DOHH2 (cell line): ENCODE measurements around the gene NUBP2.

Source experiments
- EZH2phosphoT487 ChIP-seq: fragments of 200-600 bp; sonication (generic); IDR thresholded peaks from 2 replicates; pipeline ENCODE4 v1.6.1; 2017; ENCODE audit warnings: borderline replicate concordance, mild to moderate bottlenecking, antibody characterized with exemption, low read length, moderate library complexity, mixed read lengths
- TF ChIP-seq, protein P1 (sequence below): fragments of 200-600 bp; sonication (generic); IDR thresholded peaks from one replicate; pipeline ENCODE4 v1.5.1; 2014; ENCODE audit warnings: antibody characterized with exemption, mild to moderate bottlenecking, low read depth, low read length; ENCODE audit not compliant: poor library complexity, severe bottlenecking

DNA sequence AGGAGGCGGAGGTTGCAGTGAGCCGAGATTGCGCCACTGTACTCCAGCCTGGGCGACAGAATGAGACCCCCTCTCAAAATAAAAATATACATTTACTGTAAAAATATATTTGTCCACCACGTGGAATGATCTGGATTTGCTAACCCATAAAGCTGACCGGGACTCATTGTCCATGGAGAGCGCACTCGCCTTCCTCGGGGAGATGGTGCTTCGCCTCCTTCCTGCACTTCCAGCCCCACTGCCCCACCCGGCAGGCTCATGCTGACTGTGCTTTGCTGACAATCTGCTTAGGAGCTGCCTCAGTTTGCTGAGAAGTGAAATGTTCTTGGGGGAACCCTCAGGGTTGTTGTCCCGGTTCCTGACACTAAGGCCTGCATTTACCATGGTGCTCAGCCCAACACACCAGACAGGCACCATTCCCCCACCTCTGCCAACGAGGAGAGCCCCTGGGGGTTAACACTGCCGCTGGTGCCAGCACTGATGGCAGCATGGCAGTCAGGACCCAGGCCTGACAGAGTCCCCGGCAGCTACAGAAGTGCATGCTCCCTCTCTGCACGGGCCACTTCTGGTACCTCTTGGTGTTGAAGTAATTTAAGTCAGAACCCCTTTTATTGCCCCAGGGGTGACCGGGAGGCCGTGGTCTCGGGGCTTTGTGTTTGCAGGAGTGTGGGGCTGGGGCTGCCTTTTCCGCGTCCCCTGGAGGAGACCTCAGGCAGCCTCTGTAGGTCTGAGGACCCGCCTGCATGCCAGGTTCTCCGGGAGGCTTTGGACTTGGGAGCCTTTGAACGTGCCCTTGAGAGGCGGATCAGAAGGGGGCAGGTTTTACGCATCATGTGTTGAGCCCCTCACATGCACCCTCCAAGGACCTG, 2.5 kb downstream of the NUBP2 start:
- TF ChIP-seq, protein P1, sequence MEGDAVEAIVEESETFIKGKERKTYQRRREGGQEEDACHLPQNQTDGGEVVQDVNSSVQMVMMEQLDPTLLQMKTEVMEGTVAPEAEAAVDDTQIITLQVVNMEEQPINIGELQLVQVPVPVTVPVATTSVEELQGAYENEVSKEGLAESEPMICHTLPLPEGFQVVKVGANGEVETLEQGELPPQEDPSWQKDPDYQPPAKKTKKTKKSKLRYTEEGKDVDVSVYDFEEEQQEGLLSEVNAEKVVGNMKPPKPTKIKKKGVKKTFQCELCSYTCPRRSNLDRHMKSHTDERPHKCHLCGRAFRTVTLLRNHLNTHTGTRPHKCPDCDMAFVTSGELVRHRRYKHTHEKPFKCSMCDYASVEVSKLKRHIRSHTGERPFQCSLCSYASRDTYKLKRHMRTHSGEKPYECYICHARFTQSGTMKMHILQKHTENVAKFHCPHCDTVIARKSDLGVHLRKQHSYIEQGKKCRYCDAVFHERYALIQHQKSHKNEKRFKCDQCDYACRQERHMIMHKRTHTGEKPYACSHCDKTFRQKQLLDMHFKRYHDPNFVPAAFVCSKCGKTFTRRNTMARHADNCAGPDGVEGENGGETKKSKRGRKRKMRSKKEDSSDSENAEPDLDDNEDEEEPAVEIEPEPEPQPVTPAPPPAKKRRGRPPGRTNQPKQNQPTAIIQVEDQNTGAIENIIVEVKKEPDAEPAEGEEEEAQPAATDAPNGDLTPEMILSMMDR: no peak
- TF ChIP-seq EZH2phosphoT487: no peak
